ENCODE measurements around the gene XYLT2. TPM values are rescaled to one million over a fixed set of nuclear protein-coding genes. Genes with fewer than 3 reads are reported as not detected.
"Not testable (repeated sequence)": the region's sequence is repeated elsewhere in the genome, so short reads cannot be mapped to it uniquely, and the experiment has no call there.

The XYLT2 gene
- polyA plus RNA-seq, 1 donor: 27.3 TPM

- DNase-seq: peak; percentile 50
Observed at GRCh38 chr17:50396261-50397110, 50.6 kb downstream of the XYLT2 start.

DNA sequence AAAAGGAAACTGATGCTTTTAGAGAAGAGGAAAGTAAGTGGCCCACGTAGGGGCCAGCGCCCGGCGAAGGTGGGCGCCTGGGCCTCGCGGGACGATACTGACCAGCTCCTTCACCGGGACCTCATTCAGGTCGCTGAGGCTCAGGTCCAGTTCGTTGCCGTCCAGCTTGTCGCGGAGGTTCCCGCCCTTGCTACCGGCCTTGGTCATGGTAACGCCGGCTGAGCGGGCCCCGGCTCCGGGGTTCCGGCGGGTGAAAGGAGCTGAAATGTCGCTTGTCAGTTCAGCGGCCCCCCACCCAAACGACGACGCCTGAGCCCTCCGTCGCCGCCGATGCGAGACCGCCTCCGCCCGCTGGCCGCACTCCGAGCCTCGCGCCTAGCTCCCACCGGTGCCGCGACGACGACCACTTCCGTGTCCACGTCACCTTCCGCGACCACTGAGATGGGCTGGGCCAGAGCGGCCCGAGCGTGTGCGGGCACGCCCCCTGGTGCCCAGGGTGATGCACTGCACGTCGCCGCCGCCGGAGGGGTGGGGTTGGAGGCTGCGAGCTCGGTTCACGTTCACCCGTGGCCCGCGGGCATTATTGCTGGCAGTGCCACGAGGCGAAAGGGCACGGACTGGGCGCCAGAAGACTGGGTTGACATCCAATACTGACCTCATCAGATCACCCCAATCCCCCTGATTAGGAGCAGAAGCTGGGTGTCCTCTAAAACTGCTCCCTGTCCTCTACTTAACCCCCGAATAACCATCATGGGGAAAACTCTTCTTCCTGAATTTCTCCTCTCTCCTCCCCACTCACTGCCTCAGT, 51.4 kb downstream of the XYLT2 start, which contains the start of gene LRRC59:
TSS of gene LRRC59 (minus strand) at position 413 of the 808 bp plus-strand sequence. CDS start at position 207, 206 bp downstream.
- DNase-seq: peak; percentile 92

GRCh38 chr17:50397919-50398285, 52.0 kb downstream of the XYLT2 start:
- no peak for DNase-seq

DNA sequence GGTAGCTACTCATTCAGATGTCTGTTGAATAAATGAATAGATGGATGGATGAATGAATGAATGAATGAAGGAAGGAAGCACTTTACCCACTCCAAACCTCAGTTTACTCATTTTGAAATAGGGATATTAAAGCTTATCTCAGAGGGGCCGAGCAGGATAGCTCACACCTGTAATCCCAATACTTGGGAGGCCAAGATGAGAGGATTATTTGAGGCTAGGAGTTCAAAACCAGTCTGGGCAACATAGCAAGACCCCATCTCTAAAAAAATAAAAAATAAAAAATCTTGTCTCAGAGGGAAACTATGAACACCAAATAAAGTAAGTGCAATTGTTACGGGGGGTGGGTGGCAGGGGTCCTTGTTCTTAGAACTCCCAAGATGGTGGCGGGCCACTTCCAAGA, 52.7 kb downstream of the XYLT2 start:
- DNase-seq: not testable (repeated sequence)

- not testable (repeated sequence) for DNase-seq
Observed at GRCh38 chr17:50399591-50399990, 53.7 kb downstream of the XYLT2 start.

DNA sequence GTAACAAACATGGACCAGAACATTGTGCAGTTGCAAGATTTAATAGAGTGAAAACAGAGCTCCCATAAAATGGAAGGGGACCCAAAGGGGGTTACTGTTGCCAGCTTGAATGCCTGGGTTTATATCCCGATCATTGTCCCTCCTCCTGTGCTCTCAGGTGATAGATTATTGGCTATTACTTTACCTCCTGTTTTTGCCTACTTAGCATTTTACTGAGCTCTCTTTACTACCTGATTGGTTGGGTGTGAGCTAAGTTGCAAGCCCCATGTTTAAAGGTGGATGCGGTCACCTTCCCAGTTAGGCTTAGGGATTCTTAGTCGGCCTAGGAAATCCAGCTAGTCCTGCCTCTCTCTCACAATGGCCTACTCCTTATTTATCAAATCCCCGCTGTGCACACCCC, 59.4 kb downstream of the XYLT2 start:
- DNase-seq: not testable (repeated sequence)

GRCh38 chr17:50406578-50406977, 60.7 kb downstream of the XYLT2 start:
- DNase-seq: no peak

DNA sequence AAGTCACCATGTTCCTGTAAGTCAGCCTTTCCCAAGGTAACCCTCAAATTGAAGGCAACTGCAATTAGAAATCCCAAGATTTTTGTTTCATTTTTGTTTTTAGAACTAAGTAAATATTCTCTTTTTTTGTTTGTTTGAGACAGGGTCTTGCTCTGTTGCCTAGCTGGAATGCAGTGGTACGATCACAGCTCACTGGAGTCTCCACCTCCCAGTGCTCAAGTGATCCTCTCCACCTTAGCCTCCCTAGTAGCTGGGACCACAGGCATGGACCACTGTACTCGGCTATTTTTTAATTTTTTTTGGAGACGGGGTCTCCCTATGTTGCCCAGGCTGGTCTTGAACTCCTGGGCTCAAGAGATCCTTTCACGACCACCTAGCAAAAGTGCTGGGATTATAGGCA, 62.0 kb downstream of the XYLT2 start:
- no peak for DNase-seq

Other genes with a start within 250 kb of the XYLT2 start
- 4.0 TPM for gene SAMD14, start 216.0 kb upstream of the XYLT2 start, polyA plus RNA-seq (ENCODE audit: insufficient read length)
- gene PPP1R9B, start 195.4 kb upstream of the XYLT2 start, polyA plus RNA-seq (ENCODE audit: insufficient read length): 41.1 TPM
- 424 TPM for gene SGCA, start 180.1 kb upstream of the XYLT2 start, polyA plus RNA-seq (ENCODE audit: insufficient read length)
- gene COL1A1, start 144.5 kb upstream of the XYLT2 start, polyA plus RNA-seq (ENCODE audit: insufficient read length): 3,874 TPM
- gene TMEM92, start 71.7 kb upstream of the XYLT2 start, polyA plus RNA-seq (ENCODE audit: insufficient read length): 1.8 TPM
- 52.5 TPM for gene MRPL27, start 27.1 kb downstream of the XYLT2 start, polyA plus RNA-seq (ENCODE audit: insufficient read length)
- 4.9 TPM for gene EME1, start 27.1 kb downstream of the XYLT2 start, polyA plus RNA-seq (ENCODE audit: insufficient read length)
- gene LRRC59, start 51.4 kb downstream of the XYLT2 start, polyA plus RNA-seq (ENCODE audit: insufficient read length): 45.1 TPM
- 85.4 TPM for gene ACSF2, start 80.1 kb downstream of the XYLT2 start, polyA plus RNA-seq (ENCODE audit: insufficient read length)
- 4.4 TPM for gene CHAD, start 122.8 kb downstream of the XYLT2 start, polyA plus RNA-seq (ENCODE audit: insufficient read length)
- gene RSAD1, start 132.7 kb downstream of the XYLT2 start, polyA plus RNA-seq (ENCODE audit: insufficient read length): 36.9 TPM
- gene MYCBPAP, start 162.3 kb downstream of the XYLT2 start, polyA plus RNA-seq (ENCODE audit: insufficient read length): 1.0 TPM
- 1.5 TPM for gene EPN3, start 186.6 kb downstream of the XYLT2 start, polyA plus RNA-seq (ENCODE audit: insufficient read length)
- 31.4 TPM for gene SPATA20, start 201.0 kb downstream of the XYLT2 start, polyA plus RNA-seq (ENCODE audit: insufficient read length)
- 4.8 TPM for gene CACNA1G, start 214.6 kb downstream of the XYLT2 start, polyA plus RNA-seq (ENCODE audit: insufficient read length)